Measurements from ENCODE around the gene TBX10.

The TBX10 gene

GRCh38 chr11:67617243-67617953, 22.2 kb downstream of the TBX10 start:
- no peaks in the 10 kb centered on the region for H3K9me3 Mint-ChIP-seq
- H3K27me3 Mint-ChIP-seq, result no peaks in the 10 kb centered on the region
- peak overlapping the region; percentile 72 for H3K4me3 Mint-ChIP-seq
- H3K36me3 Mint-ChIP-seq, result peaks cover 2% of the 10 kb centered on the region
- H3K27ac Mint-ChIP-seq, result peak overlapping the region; percentile 85
- H3K4me1 Mint-ChIP-seq, result peaks cover 22% of the 10 kb centered on the region

GRCh38 chr11:67616431-67617242, 22.9 kb downstream of the TBX10 start:
- Mint-ChIP-seq H3K27ac (peak overlapping the region; percentile 85), H3K27me3 (no peaks in the 10 kb centered on the region), H3K4me1 (peaks cover 22% of the 10 kb centered on the region), H3K9me3 (no peaks in the 10 kb centered on the region), H3K4me3 (peak overlapping the region; percentile 73), H3K36me3 (peaks cover 2% of the 10 kb centered on the region)

GRCh38 chr11:67615728-67616430, 23.7 kb downstream of the TBX10 start:
- H3K9me3 Mint-ChIP-seq, result no peaks in the 10 kb centered on the region
- peaks cover 22% of the 10 kb centered on the region for H3K4me1 Mint-ChIP-seq
- peaks cover 2% of the 10 kb centered on the region for H3K36me3 Mint-ChIP-seq
- peak overlapping the region; percentile 73 for H3K4me3 Mint-ChIP-seq
- H3K27ac Mint-ChIP-seq, result no peak overlapping the region
- no peaks in the 10 kb centered on the region for H3K27me3 Mint-ChIP-seq

GRCh38 chr11:67614730-67615714, 24.5 kb downstream of the TBX10 start:
- H3K27me3 Mint-ChIP-seq, result no peaks in the 10 kb centered on the region
- no peaks in the 10 kb centered on the region for H3K9me3 Mint-ChIP-seq
- peaks cover 2% of the 10 kb centered on the region for H3K36me3 Mint-ChIP-seq
- peak overlapping the region; percentile 80 for H3K4me3 Mint-ChIP-seq
- H3K4me1 Mint-ChIP-seq, result peaks cover 22% of the 10 kb centered on the region
- peak overlapping the region; percentile 96 for H3K27ac Mint-ChIP-seq

GRCh38 chr11:67613960-67614715, 25.4 kb downstream of the TBX10 start:
- peak overlapping the region; percentile 80 for H3K4me3 Mint-ChIP-seq
- H3K27ac Mint-ChIP-seq, result peak overlapping the region; percentile 96
- H3K27me3 Mint-ChIP-seq, result no peaks in the 10 kb centered on the region
- no peaks in the 10 kb centered on the region for H3K9me3 Mint-ChIP-seq
- H3K4me1 Mint-ChIP-seq, result peaks cover 22% of the 10 kb centered on the region
- H3K36me3 Mint-ChIP-seq, result peaks cover 2% of the 10 kb centered on the region

- Mint-ChIP-seq H3K27me3 (no peaks in the 10 kb centered on the region), H3K27ac (peak overlapping the region; percentile 96), H3K4me1 (peaks cover 29% of the 10 kb centered on the region), H3K36me3 (peaks cover 2% of the 10 kb centered on the region), H3K9me3 (no peaks in the 10 kb centered on the region), H3K4me3 (peak overlapping the region; percentile 80)
Observed at GRCh38 chr11:67613313-67613959, 26.1 kb downstream of the TBX10 start.

GRCh38 chr11:67612751-67613150, 26.8 kb downstream of the TBX10 start:
- Mint-ChIP-seq H3K36me3 (peaks cover 2% of the 10 kb centered on the region), H3K27ac (peak overlapping the region; percentile 46), H3K9me3 (no peaks in the 10 kb centered on the region), H3K4me1 (peaks cover 32% of the 10 kb centered on the region), H3K27me3 (no peaks in the 10 kb centered on the region), H3K4me3 (no peak overlapping the region)

- H3K9me3 Mint-ChIP-seq, result no peaks in the 10 kb centered on the region
- peaks cover 30% of the 10 kb centered on the region for H3K4me1 Mint-ChIP-seq
- H3K36me3 Mint-ChIP-seq, result peaks cover 2% of the 10 kb centered on the region
- no peaks in the 10 kb centered on the region for H3K27me3 Mint-ChIP-seq
- no peak overlapping the region for H3K27ac Mint-ChIP-seq
- no peak overlapping the region for H3K4me3 Mint-ChIP-seq
Observed at GRCh38 chr11:67611704-67612587, 27.6 kb downstream of the TBX10 start.

GRCh38 chr11:67611165-67611564, 28.4 kb downstream of the TBX10 start:
- Mint-ChIP-seq H3K9me3 (no peaks in the 10 kb centered on the region), H3K4me3 (no peak overlapping the region), H3K27ac (no peak overlapping the region), H3K36me3 (peaks cover 2% of the 10 kb centered on the region), H3K27me3 (no peaks in the 10 kb centered on the region), H3K4me1 (peaks cover 33% of the 10 kb centered on the region)

- Mint-ChIP-seq H3K27ac (peak overlapping the region; percentile 35), H3K36me3 (peaks cover 2% of the 10 kb centered on the region), H3K27me3 (no peaks in the 10 kb centered on the region), H3K4me1 (peaks cover 38% of the 10 kb centered on the region), H3K4me3 (no peak overlapping the region), H3K9me3 (no peaks in the 10 kb centered on the region)
Observed at GRCh38 chr11:67610302-67610868, 29.2 kb downstream of the TBX10 start.

- Mint-ChIP-seq H3K27me3 (no peaks in the 10 kb centered on the region), H3K4me1 (peaks cover 33% of the 10 kb centered on the region), H3K9me3 (no peaks in the 10 kb centered on the region), H3K27ac (no peak overlapping the region), H3K4me3 (no peak overlapping the region), H3K36me3 (peaks cover 3% of the 10 kb centered on the region)
Observed at GRCh38 chr11:67609316-67609715, 30.2 kb downstream of the TBX10 start.

GRCh38 chr11:67608486-67608885, 31.1 kb downstream of the TBX10 start:
- no peaks in the 10 kb centered on the region for H3K9me3 Mint-ChIP-seq
- H3K27me3 Mint-ChIP-seq, result no peaks in the 10 kb centered on the region
- peak overlapping the region; percentile 8 for H3K27ac Mint-ChIP-seq
- H3K4me3 Mint-ChIP-seq, result peak overlapping the region; percentile 89
- peaks cover 1% of the 10 kb centered on the region for H3K36me3 Mint-ChIP-seq
- H3K4me1 Mint-ChIP-seq, result peaks cover 25% of the 10 kb centered on the region

- H3K27me3 Mint-ChIP-seq, result no peaks in the 10 kb centered on the region
Observed at GRCh38 chr11:67607507-67607906, 32.1 kb downstream of the TBX10 start.

More at GRCh38 chr11:67607507-67607906, 32.1 kb downstream of the TBX10 start:
- H3K36me3 Mint-ChIP-seq, result peaks cover 1% of the 10 kb centered on the region
- peaks cover 19% of the 10 kb centered on the region for H3K4me1 Mint-ChIP-seq
- H3K27ac Mint-ChIP-seq, result peak overlapping the region; percentile 97
- H3K9me3 Mint-ChIP-seq, result no peaks in the 10 kb centered on the region
- H3K4me3 Mint-ChIP-seq, result peak overlapping the region; percentile 89
